Measurements from ENCODE around the gene BCL7C. TPM values are rescaled to one million over a fixed set of nuclear protein-coding genes. Genes with fewer than 3 reads are reported as not detected.
"Not testable (repeated sequence)": the region's sequence is repeated elsewhere in the genome, so short reads cannot be mapped to it uniquely, and the experiment has no call there.

The BCL7C gene
- 43.6 to 44.8 TPM (median 43.9 TPM) in 3 replicates for total RNA-seq

DNA sequence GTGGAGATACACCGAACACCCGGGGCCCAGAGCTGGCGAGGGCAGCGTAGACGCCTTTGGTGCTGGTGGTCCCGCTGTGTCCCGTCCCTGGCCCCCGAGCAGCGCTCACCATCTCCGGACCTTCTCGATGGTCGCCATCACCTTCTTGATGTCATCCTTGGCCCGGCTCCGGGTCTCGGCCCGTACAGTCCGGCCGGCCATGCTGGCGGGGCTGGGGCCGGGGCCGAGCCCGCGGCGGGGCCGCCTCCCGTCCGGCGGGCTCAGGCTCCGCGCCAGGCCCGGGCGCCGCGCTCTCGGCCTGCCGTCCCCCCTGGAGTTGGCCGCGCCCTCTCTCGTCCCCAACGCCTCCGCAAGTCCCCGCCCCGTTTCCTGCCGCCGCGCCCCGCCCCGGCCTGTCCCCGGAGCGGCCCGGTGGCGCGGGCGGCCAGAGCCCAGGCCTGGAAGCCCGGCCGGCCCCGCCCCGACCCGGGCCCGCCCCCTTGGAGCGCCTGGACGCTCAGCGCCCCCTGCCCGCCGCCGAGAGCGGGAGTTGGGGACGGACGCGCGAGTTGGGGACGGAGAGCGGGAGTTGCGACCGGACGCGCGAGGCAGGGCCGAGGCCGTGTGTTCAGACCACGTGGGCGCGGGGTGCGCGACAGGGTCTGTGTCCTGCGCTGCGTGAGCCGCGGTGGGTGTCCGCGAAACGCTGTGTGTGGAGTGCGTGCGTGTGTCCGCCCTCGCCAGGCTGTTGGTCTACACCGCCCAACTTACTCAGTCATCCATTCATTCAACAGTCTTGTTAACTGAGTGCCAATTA, at the start of gene BCL7C:
BCL7C (minus strand) TSS at position 334 of the 796 bp plus-strand sequence; CDS start at position 201, 133 bp downstream.
- Mint-ChIP-seq H3K4me1 (peaks cover 43% of the 10 kb centered on the region), H3K27me3 (ENCODE audit: low read depth) (no peaks in the 10 kb centered on the region), H3K27ac (peak within 1 kb of the TSS; percentile 100), H3K36me3 (peaks cover 9% of the 10 kb centered on the region), H3K9me3 (no peaks in the 10 kb centered on the region), H3K4me3 (peak within 1 kb of the TSS; percentile 80)
- peak; percentile 86 for DNase-seq (ENCODE audit: low spot score in 2 of 2, unreplicated experiment in 2 of 2)
- TF ChIP-seq, protein P1, sequence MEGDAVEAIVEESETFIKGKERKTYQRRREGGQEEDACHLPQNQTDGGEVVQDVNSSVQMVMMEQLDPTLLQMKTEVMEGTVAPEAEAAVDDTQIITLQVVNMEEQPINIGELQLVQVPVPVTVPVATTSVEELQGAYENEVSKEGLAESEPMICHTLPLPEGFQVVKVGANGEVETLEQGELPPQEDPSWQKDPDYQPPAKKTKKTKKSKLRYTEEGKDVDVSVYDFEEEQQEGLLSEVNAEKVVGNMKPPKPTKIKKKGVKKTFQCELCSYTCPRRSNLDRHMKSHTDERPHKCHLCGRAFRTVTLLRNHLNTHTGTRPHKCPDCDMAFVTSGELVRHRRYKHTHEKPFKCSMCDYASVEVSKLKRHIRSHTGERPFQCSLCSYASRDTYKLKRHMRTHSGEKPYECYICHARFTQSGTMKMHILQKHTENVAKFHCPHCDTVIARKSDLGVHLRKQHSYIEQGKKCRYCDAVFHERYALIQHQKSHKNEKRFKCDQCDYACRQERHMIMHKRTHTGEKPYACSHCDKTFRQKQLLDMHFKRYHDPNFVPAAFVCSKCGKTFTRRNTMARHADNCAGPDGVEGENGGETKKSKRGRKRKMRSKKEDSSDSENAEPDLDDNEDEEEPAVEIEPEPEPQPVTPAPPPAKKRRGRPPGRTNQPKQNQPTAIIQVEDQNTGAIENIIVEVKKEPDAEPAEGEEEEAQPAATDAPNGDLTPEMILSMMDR (IDR thresholded peaks at IDR 0.05; ENCODE audit: unreplicated experiment) = peak; percentile 25

DNA sequence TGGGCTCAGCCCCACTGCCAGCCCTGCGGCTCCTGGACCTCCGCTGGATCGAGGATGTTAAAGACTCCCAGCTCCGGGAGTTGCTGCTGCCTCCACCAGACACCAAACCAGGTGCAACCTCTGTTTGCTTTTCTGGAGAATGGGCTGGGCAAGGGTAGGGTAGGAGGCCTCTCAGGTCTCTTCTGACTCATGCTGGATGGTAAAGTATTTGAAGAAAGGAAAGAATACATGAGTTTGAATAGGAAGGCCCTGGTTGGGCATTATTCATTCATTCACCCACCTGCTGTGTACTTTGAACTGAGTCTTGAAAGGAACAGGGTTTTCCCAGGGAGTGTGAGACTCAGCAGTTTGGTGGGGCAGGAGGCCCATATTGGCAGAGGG, 48.5 kb upstream of the BCL7C start:
- H3K27me3 Mint-ChIP-seq (ENCODE audit: low read depth) = no peaks in the 10 kb centered on the region
- peaks cover 2% of the 10 kb centered on the region for H3K4me1 Mint-ChIP-seq
- peaks cover 40% of the 10 kb centered on the region for H3K36me3 Mint-ChIP-seq
- H3K9me3 Mint-ChIP-seq = no peaks in the 10 kb centered on the region
- H3K27ac Mint-ChIP-seq = no peak overlapping the region
- H3K4me3 Mint-ChIP-seq = no peak overlapping the region
- TF ChIP-seq, protein P1 (IDR thresholded peaks at IDR 0.05; ENCODE audit: unreplicated experiment) = no peak
- DNase-seq (ENCODE audit: low spot score in 2 of 2, unreplicated experiment in 2 of 2) = no peak

DNA sequence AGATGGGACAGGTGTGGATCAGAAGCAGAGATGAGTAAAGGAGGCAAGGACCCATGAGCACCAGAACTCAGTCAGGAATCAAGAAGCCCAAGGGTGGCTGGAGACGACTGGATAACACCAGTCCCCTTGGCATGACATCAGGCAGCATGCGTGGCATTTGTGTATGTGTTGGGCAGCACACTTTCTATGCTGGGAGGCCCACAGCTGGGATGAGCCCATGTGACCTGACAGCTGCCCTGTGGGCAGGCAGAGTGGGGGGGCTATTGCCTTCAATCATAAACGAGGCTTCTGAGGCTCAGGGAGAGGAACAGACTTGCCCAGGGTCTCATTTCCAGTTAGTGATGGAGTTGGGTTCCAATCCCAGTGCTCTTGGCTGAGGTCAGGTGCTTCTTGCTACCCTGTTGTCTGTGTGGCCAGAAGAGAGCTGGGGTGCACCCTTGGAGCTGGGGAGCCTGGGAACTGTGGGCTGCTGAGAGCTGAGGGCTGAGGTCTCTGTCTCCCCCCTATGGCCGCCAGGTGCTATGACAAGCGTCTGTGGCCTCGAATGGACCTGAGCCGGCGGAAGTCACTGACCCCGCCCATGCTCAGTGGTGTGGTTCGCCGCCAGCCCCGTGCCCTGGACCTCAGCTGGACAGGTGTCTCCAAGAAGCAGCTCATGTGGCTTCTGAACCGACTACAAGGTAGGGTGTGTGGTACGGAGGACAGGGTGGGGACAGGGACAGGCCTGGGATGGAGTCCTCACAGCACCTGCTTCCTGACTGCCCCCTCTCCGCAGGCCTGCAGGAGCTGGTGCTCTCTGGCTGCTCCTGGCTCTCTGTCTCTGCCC, 47.9 kb upstream of the BCL7C start:
- H3K36me3 Mint-ChIP-seq = peaks cover 45% of the 10 kb centered on the region
- no peak for DNase-seq (ENCODE audit: low spot score in 2 of 2, unreplicated experiment in 2 of 2)
- H3K27ac Mint-ChIP-seq = no peak overlapping the region

DNA sequence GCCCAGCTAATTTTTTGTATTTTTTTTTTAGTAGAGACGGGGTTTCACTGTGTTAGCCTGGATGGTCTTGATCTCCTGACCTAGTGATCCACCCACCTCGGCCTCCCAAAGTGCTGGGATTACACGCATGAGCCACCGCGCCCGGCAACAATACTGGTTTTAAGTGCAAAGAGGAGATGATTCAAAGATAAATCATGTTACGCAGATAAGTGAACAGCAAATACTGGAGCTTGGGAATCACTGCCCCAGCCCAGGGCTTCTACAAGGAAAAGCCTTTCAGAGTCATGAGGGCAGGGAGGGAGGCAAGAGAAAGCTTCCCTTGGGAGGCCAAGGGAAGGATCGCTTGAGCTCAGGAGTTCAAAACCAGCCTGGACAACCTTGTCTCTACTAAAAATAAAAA, 45.7 kb upstream of the BCL7C start:
- H3K36me3 Mint-ChIP-seq = peaks cover 50% of the 10 kb centered on the region

More for the DNA sequence above, 47.9 kb upstream of the BCL7C start:
- TF ChIP-seq, protein P1 (IDR thresholded peaks at IDR 0.05; ENCODE audit: unreplicated experiment) = peak; percentile 59
- H3K4me1 Mint-ChIP-seq = peaks cover 2% of the 10 kb centered on the region
- H3K9me3 Mint-ChIP-seq = no peaks in the 10 kb centered on the region
- no peaks in the 10 kb centered on the region for H3K27me3 Mint-ChIP-seq (ENCODE audit: low read depth)
- no peak overlapping the region for H3K4me3 Mint-ChIP-seq

DNA sequence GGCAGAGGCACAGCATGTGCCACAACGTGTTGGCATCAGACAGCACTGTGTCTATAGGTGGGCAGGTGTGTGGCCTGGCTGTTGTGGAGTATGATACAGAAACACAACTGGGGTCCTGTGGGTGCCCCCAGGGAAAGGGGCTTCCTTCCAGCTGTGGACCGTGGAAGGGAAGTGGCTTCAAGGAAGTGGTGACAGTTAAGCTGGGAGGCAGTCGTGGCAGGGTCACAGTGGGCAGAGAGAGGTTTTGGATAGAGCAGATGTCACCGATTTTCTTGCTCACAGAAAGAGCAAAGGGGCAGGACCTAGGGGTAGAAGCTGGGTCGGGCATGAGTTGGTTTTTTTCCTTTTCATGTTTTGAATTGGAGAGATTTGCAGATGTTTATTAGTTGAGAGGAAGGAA, 43.8 kb upstream of the BCL7C start:
- Mint-ChIP-seq H3K36me3 (peaks cover 40% of the 10 kb centered on the region), H3K27me3 (ENCODE audit: low read depth) (no peaks in the 10 kb centered on the region), H3K4me3 (no peak overlapping the region)

More for the DNA sequence above, 45.7 kb upstream of the BCL7C start:
- H3K4me3 Mint-ChIP-seq; H3K27me3 Mint-ChIP-seq (ENCODE audit: low read depth); DNase-seq (ENCODE audit: low spot score in 2 of 2, unreplicated experiment in 2 of 2); H3K9me3 Mint-ChIP-seq; H3K27ac Mint-ChIP-seq; H3K4me1 Mint-ChIP-seq: not testable (repeated sequence)

More for the DNA sequence above, 43.8 kb upstream of the BCL7C start:
- H3K4me1 Mint-ChIP-seq = peaks cover 2% of the 10 kb centered on the region
- H3K9me3 Mint-ChIP-seq = no peaks in the 10 kb centered on the region
- peak overlapping the region; percentile 4 for H3K27ac Mint-ChIP-seq
- no peak for DNase-seq (ENCODE audit: low spot score in 2 of 2, unreplicated experiment in 2 of 2)
- TF ChIP-seq, protein P1 (IDR thresholded peaks at IDR 0.05; ENCODE audit: unreplicated experiment) = no peak
